K562 (cell line): ENCODE data around the gene GLIPR1L2.

Experiments used
- EP300 ChIP-seq: IDR thresholded peaks from 2 replicates; pipeline ENCODE4 v1.6.1; 2012; ENCODE audit warnings: low read length, improper control_type of control experiment
- GABPA ChIP-seq: fragments of 200-800 bp; sonication (Bioruptor generic); conservative IDR thresholded peaks from 2 replicates; pipeline ENCODE4 v1.6.1; 2016; ENCODE audit warnings: low read depth, missing genetic modification characterization, missing compliant biosample characterization
- HDAC6 ChIP-seq: IDR thresholded peaks from 2 replicates; pipeline ENCODE4 v1.6.1; 2012; ENCODE audit warnings: low read depth, mild to moderate bottlenecking, control low read depth, inconsistent platforms, low read length, moderate library complexity
- MXI1 ChIP-seq: IDR thresholded peaks from 2 replicates; pipeline ENCODE4 v1.6.1; 2011; ENCODE audit warnings: low read depth, mild to moderate bottlenecking, improper control_type of control experiment, low read length
- MYBL2 ChIP-seq, 2 experiments: fragments of 450-650 bp in 1 of 2; sonication (generic) in 1 of 2; formaldehyde crosslinking in 1 of 2; IDR thresholded peaks; 2 replicates each; pipeline versions ENCODE4 v1.6.1 to v1.8.1; 2017 to 2022; ENCODE audit warnings: borderline replicate concordance in 1 of 2, inconsistent platforms in 1 of 2, low read depth in 1 of 2, mild to moderate bottlenecking in 1 of 2, missing genetic modification reagents in 1 of 2, moderate library complexity in 1 of 2
- SMARCC2 ChIP-seq: fragments of 450-650 bp; IDR thresholded peaks from 2 replicates; pipeline ENCODE4 v1.6.1; 2017; ENCODE audit warnings: antibody characterized with exemption, moderate library complexity, mild to moderate bottlenecking, low read depth
- TAF1 ChIP-seq: IDR thresholded peaks from 2 replicates; pipeline ENCODE4 v1.6.1; 2011; ENCODE audit warnings: mild to moderate bottlenecking, low read length, moderate library complexity; ENCODE audit not compliant: insufficient read depth, control insufficient read depth, severe bottlenecking; ENCODE audit errors: extremely low read depth
- TEAD4 ChIP-seq, 2 experiments: sonication (generic) in 1 of 2; formaldehyde crosslinking in 1 of 2; IDR thresholded peaks; 2 replicates each; pipeline versions ENCODE4 v1.6.1 to v1.8.0; 2012 to 2022; ENCODE audit warnings: borderline replicate concordance in 1 of 2, inconsistent platforms in 1 of 2, low read length in 1 of 2, mild to moderate bottlenecking in 1 of 2, missing genetic modification reagents in 1 of 2
- TF ChIP-seq, protein P1 (sequence below), 3 experiments: IDR thresholded peaks in 2 of 3; conservative IDR thresholded peaks in 1 of 3; 2 replicates each; pipeline ENCODE4 v1.5.1; 2011 to 2012; ENCODE audit warnings: low read length in 3 of 3, mild to moderate bottlenecking in 3 of 3, control low read depth in 2 of 3, improper control_type of control experiment in 1 of 3, inconsistent platforms in 1 of 3, low read depth in 1 of 3, mixed read lengths in 1 of 3, moderate library complexity in 1 of 3; ENCODE audit not compliant: insufficient read depth in 2 of 3
- TF ChIP-seq, protein P2 (sequence below): sonication (generic); formaldehyde crosslinking; IDR thresholded peaks from 2 replicates; pipeline ENCODE4 v1.8.0; 2022; ENCODE audit warnings: missing genetic modification reagents, mild to moderate bottlenecking, borderline replicate concordance

DNA sequence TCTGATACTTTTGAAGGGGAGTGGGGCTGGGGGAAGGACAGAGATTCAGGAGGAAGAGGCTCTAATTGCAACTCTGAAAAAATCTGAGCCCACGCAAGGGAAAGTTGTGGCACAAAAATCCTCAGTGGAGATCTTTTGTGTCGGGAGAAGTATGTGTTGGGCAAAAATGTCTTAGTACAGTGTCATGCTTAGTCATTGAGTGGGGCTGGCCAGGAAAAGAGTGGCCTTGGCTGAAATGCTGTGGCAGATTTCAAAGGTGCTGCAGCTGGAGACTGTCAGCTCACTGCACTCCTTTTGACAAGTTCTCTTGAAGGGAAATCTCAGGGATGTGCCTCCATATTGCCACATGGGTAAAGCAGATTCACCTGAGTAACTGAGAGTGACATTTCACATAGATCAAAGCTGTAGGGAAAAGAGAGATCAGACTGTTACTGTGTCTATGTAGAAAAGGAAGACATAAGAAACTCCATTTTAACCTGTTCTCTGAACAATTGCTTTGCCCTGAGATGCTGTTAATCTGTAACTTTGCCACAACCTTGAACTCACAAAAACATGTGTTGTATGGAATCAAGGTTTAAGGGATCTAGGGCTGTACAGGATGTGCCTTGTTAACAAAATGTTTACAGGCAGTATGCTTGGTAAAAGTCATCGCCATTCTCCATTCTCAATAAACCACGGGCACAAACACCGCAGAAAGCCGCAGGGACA, 53.7 kb downstream of the GLIPR1L2 start:
- TF ChIP-seq, protein P1, sequence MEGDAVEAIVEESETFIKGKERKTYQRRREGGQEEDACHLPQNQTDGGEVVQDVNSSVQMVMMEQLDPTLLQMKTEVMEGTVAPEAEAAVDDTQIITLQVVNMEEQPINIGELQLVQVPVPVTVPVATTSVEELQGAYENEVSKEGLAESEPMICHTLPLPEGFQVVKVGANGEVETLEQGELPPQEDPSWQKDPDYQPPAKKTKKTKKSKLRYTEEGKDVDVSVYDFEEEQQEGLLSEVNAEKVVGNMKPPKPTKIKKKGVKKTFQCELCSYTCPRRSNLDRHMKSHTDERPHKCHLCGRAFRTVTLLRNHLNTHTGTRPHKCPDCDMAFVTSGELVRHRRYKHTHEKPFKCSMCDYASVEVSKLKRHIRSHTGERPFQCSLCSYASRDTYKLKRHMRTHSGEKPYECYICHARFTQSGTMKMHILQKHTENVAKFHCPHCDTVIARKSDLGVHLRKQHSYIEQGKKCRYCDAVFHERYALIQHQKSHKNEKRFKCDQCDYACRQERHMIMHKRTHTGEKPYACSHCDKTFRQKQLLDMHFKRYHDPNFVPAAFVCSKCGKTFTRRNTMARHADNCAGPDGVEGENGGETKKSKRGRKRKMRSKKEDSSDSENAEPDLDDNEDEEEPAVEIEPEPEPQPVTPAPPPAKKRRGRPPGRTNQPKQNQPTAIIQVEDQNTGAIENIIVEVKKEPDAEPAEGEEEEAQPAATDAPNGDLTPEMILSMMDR (IDR thresholded peaks at IDR 0.05 in 2 of 3, conservative IDR thresholded peaks at IDR 0.05 in 1 of 3; ENCODE audit: insufficient read depth in 2 of 3, low read depth in 1 of 3, low read length in 3 of 3), result no peak
- no peak for TF ChIP-seq GABPA (tag)
- no peak for TF ChIP-seq TEAD4 (IDR thresholded peaks at IDR 0.05; ENCODE audit: low read length)
- TF ChIP-seq TEAD4 (CRISPR knock-in tag; IDR thresholded peaks at IDR 0.05; ENCODE audit: borderline replicate concordance), result no peak
- no peak for TF ChIP-seq MXI1
- no peak for TF ChIP-seq HDAC6
- no peak for TF ChIP-seq TAF1
- no peak for TF ChIP-seq EP300
- TF ChIP-seq MYBL2 (IDR thresholded peaks at IDR 0.05; ENCODE audit: low read depth), result no peak
- TF ChIP-seq MYBL2 (CRISPR knock-in tag; IDR thresholded peaks at IDR 0.05; ENCODE audit: borderline replicate concordance), result no peak
- TF ChIP-seq, protein P2, sequence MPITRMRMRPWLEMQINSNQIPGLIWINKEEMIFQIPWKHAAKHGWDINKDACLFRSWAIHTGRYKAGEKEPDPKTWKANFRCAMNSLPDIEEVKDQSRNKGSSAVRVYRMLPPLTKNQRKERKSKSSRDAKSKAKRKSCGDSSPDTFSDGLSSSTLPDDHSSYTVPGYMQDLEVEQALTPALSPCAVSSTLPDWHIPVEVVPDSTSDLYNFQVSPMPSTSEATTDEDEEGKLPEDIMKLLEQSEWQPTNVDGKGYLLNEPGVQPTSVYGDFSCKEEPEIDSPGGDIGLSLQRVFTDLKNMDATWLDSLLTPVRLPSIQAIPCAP (CRISPR knock-in tag), result no peak
- TF ChIP-seq SMARCC2, result no peak
